ENCODE data around the gene AGBL4.

DNA sequence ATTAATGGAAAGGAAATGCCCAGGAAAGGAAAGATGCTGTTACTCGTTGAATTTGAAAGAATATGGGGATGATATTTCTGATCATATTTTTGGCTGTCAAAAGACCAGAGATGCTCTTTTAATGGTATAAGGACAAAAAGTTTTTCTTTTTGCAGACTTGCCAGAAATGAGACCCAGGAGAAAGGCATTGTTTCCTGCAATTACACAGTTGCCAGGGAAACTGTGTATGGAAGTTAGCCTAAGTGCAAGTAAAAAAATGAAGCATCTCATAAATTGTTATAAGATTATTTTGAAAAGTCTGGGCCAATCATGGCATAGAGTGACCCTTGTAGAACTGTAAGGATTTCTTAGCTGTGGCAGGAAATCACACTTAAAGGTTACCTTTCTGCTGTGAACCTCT lies 1091.4 kb downstream of the AGBL4 start:
- TF ChIP-seq, protein P1, sequence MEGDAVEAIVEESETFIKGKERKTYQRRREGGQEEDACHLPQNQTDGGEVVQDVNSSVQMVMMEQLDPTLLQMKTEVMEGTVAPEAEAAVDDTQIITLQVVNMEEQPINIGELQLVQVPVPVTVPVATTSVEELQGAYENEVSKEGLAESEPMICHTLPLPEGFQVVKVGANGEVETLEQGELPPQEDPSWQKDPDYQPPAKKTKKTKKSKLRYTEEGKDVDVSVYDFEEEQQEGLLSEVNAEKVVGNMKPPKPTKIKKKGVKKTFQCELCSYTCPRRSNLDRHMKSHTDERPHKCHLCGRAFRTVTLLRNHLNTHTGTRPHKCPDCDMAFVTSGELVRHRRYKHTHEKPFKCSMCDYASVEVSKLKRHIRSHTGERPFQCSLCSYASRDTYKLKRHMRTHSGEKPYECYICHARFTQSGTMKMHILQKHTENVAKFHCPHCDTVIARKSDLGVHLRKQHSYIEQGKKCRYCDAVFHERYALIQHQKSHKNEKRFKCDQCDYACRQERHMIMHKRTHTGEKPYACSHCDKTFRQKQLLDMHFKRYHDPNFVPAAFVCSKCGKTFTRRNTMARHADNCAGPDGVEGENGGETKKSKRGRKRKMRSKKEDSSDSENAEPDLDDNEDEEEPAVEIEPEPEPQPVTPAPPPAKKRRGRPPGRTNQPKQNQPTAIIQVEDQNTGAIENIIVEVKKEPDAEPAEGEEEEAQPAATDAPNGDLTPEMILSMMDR (IDR thresholded peaks at IDR 0.05), result no peak
- TF ChIP-seq POLR2A (IDR thresholded peaks at IDR 0.05), result no peak

All from heart left ventricle (tissue), 13 donors.